H9 (cell line): ENCODE results near the gene PKD1. TPM values are rescaled to one million over a fixed set of nuclear protein-coding genes. Genes with fewer than 3 reads are reported as not detected.

Experiments
- DNase-seq: peaks from one replicate; pipeline ENCODE4 v3.0.0-alpha.2; 2017
- H2AFZ ChIP-seq: one replicate; pipeline ENCODE4 v1.6.1; 2013; ENCODE audit warnings: mild to moderate bottlenecking, low read length, control low read depth, moderate library complexity
- H2AK5ac ChIP-seq: 2 replicates; pipeline ENCODE4 v1.6.1; 2013; ENCODE audit warnings: low read length, control low read depth, mixed read lengths; ENCODE audit not compliant: insufficient read length
- H2BK120ac ChIP-seq: one replicate; pipeline ENCODE4 v1.6.1; 2013; ENCODE audit warnings: low read depth, mild to moderate bottlenecking, low read length, control low read depth, inconsistent platforms; ENCODE audit not compliant: poor library complexity, severe bottlenecking
- H2BK12ac ChIP-seq: 2 replicates; pipeline ENCODE4 v1.6.1; 2013; ENCODE audit warnings: low read length, control low read depth, mixed read lengths, low read depth; ENCODE audit not compliant: insufficient read length
- H2BK15ac ChIP-seq: 2 replicates; pipeline ENCODE4 v1.6.1; 2013; ENCODE audit warnings: low read depth, low read length, control low read depth
- H2BK20ac ChIP-seq: one replicate; pipeline ENCODE4 v1.6.1; 2013; ENCODE audit warnings: low read depth, mild to moderate bottlenecking, low read length, control low read depth, inconsistent platforms; ENCODE audit not compliant: poor library complexity, severe bottlenecking
- H2BK5ac ChIP-seq: 2 replicates; pipeline ENCODE4 v1.6.1; 2013; ENCODE audit warnings: low read length, control low read depth, mixed read lengths; ENCODE audit not compliant: insufficient read length
- H3K14ac ChIP-seq: 2 replicates; pipeline ENCODE4 v1.6.1; 2013; ENCODE audit warnings: low read length, control low read depth; ENCODE audit not compliant: insufficient read depth
- H3K18ac ChIP-seq: 2 replicates; pipeline ENCODE4 v1.6.1; 2013; ENCODE audit warnings: low read depth, mild to moderate bottlenecking, mixed read lengths, low read length, control low read depth; ENCODE audit not compliant: insufficient read length
- H3K23ac ChIP-seq: 2 replicates; pipeline ENCODE4 v1.6.1; 2013; ENCODE audit warnings: low read length, control low read depth, mixed read lengths, low read depth; ENCODE audit not compliant: insufficient read length
- H3K23me2 ChIP-seq: 2 replicates; pipeline ENCODE4 v1.6.1; 2013; ENCODE audit warnings: low read depth, mild to moderate bottlenecking, mixed read lengths, low read length, control low read depth; ENCODE audit not compliant: insufficient read length, poor library complexity, severe bottlenecking
- H3K27ac ChIP-seq: 2 replicates; pipeline ENCODE4 v1.5.1; 2013; ENCODE audit warnings: low read length, control low read depth, mixed read lengths, low read depth; ENCODE audit not compliant: insufficient read length
- H3K27me3 ChIP-seq: 2 replicates; pipeline ENCODE4 v1.6.1; 2013; ENCODE audit warnings: low read length, control low read depth, inconsistent platforms; ENCODE audit not compliant: insufficient read depth
- H3K4ac ChIP-seq: 2 replicates; pipeline ENCODE4 v1.6.1; 2013; ENCODE audit warnings: low read depth, mild to moderate bottlenecking, control low read depth, inconsistent platforms, low read length, moderate library complexity
- H3K4me1 ChIP-seq: 2 replicates; pipeline ENCODE4 v1.6.1; 2013; ENCODE audit warnings: low read length, control low read depth, inconsistent platforms; ENCODE audit not compliant: insufficient read depth
- H3K4me2 ChIP-seq: 2 replicates; pipeline ENCODE4 v1.6.1; 2013; ENCODE audit warnings: low read length, control low read depth, mixed read lengths; ENCODE audit not compliant: insufficient read length, insufficient read depth
- H3K56ac ChIP-seq: 2 replicates; pipeline ENCODE4 v1.6.1; 2013; ENCODE audit warnings: low read depth, mild to moderate bottlenecking, mixed read lengths, low read length, control low read depth; ENCODE audit not compliant: insufficient read length
- H3K79me1 ChIP-seq: 2 replicates; pipeline ENCODE4 v1.6.1; 2013; ENCODE audit warnings: low read depth, mild to moderate bottlenecking, moderate library complexity, low read length, control low read depth, inconsistent platforms; ENCODE audit not compliant: insufficient read depth, poor library complexity, severe bottlenecking
- H3K79me2 ChIP-seq: 2 replicates; pipeline ENCODE4 v1.6.1; 2013; ENCODE audit warnings: low read length, control low read depth, inconsistent platforms; ENCODE audit not compliant: insufficient read depth
- H3K9ac ChIP-seq: 2 replicates; pipeline ENCODE4 v1.6.1; 2013; ENCODE audit warnings: low read length, control low read depth, mixed read lengths; ENCODE audit not compliant: insufficient read length; ENCODE audit errors: extremely low read depth
- H3K9me3 ChIP-seq: one replicate; pipeline ENCODE4 v1.6.1; 2013; ENCODE audit warnings: low read depth, low read length, inconsistent platforms; ENCODE audit not compliant: control insufficient read depth
- H3T11ph ChIP-seq: one replicate; pipeline ENCODE4 v1.6.1; 2013; ENCODE audit warnings: mild to moderate bottlenecking, low read length, control low read depth, inconsistent platforms
- H4K20me1 ChIP-seq: one replicate; pipeline ENCODE4 v1.6.1; 2013; ENCODE audit not compliant: control insufficient read depth, insufficient read length, insufficient read depth
- H4K5ac ChIP-seq: 2 replicates; pipeline ENCODE4 v1.6.1; 2013; ENCODE audit warnings: low read depth, mild to moderate bottlenecking, mixed read lengths, low read length, control low read depth; ENCODE audit not compliant: insufficient read length
- H4K8ac ChIP-seq: replicated peaks from 2 replicates; pipeline ENCODE4 v1.6.1; 2013; ENCODE audit warnings: low read length, control low read depth, mixed read lengths, low read depth; ENCODE audit not compliant: insufficient read length
- H4K91ac ChIP-seq: 2 replicates; pipeline ENCODE4 v1.6.1; 2013; ENCODE audit warnings: low read depth, mild to moderate bottlenecking, moderate library complexity, mixed read lengths, low read length, control low read depth; ENCODE audit not compliant: insufficient read length
- H3K27ac Mint-ChIP-seq, 3 experiments: 2 replicates in 2 of 3; 3 replicates in 1 of 3; pipeline ENCODE4 v1.8.0; 2020 to 2021; ENCODE audit warnings: mixed read lengths in 3 of 3, mild to moderate bottlenecking in 1 of 3, moderate library complexity in 1 of 3
- H3K27me3 Mint-ChIP-seq: 2 replicates; pipeline ENCODE4 v1.8.0; 2021; ENCODE audit warnings: low read depth, mild to moderate bottlenecking, moderate library complexity, mixed read lengths
- H3K36me3 Mint-ChIP-seq, 3 experiments: 2 replicates in 2 of 3; 3 replicates in 1 of 3; pipeline ENCODE4 v1.8.0; 2020 to 2021; ENCODE audit warnings: low read depth in 3 of 3, mixed read lengths in 3 of 3; ENCODE audit not compliant: insufficient read depth in 1 of 3
- H3K4me1 Mint-ChIP-seq, 2 experiments: 2 replicates each; pipeline ENCODE4 v1.8.0; 2020; ENCODE audit warnings: mixed read lengths in 2 of 2
- H3K4me3 Mint-ChIP-seq, 2 experiments: 2 replicates in 1 of 2; 3 replicates in 1 of 2; pipeline ENCODE4 v1.8.0; 2020 to 2021; ENCODE audit warnings: mild to moderate bottlenecking in 2 of 2, mixed read lengths in 2 of 2, moderate library complexity in 1 of 2
- H3K9me3 Mint-ChIP-seq, 2 experiments: 2 replicates in 1 of 2; 3 replicates in 1 of 2; pipeline ENCODE4 v1.8.0; 2020; ENCODE audit warnings: mild to moderate bottlenecking in 2 of 2, mixed read lengths in 2 of 2, moderate library complexity in 1 of 2
- WGBS: extraction: QIAGEN DNeasy Blood & Tissue Kit; methylation state at CpG from one replicate; pipeline ENCODE4 v1.1.7; 2013; ENCODE audit warnings: missing lambda C conversion rate, low lambda C conversion rate, mixed read lengths; ENCODE audit not compliant: insufficient read length; ENCODE audit errors: extremely low coverage; 5-methylcytosine and 5-hydroxymethylcytosine counted together
- total RNA-seq: library from RNA; stranded (reverse); gene quantifications from 2 replicates; pipeline ENCODE4 v1.2.1, GENCODE V29; 2021
- TF ChIP-seq, protein P1 (sequence below): fragments of 200-600 bp; sonication (generic); conservative IDR thresholded peaks from 3 replicates; pipeline ENCODE4 v1.8.0; 2021; ENCODE audit warnings: antibody characterized with exemption, mild to moderate bottlenecking

PKD1 gene
- total RNA-seq, 1 experiment from 2014 or later, result 88.0 TPM

DNA sequence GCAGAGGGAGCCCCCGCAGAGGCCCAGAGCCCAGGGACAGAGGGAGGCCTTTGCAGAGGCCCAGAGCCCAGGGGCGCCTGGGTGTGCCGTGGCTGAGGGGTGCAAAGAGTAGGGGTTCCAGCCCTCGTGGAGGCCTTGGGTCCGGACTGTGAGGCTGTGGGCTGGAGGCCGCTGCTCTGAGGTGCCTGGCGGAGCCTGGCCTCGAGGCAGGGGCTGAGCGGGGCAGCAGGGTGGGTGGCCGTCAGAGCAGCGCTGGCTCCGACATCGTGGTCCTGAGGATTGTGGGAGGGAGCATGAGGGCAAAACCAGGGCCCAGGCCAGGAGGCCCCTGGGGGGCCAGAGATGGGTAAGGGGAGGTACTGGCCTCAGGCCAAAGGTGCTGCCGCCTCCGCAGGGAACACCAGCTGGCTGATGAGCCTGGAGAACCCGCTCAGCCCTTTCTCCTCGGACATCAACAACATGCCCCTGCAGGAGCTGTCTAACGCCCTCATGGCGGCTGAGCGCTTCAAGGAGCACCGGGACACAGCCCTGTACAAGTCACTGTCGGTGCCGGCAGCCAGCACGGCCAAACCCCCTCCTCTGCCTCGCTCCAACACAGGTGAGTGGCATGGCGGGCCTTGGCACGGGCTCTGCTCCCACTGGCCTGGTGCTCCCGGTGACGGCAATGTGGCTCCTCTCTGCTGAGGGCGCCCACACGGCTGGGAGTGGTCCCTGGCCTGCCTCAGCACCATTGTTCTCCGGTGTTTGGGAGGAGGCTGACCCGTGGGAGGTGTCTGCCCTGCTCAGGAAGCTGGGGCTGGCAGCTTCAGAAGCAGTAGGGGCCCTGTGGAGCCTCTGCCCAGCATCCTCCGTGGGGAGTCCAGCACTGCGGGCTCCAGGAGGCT lies 54.3 kb downstream of the PKD1 start:
- TF ChIP-seq, protein P1, sequence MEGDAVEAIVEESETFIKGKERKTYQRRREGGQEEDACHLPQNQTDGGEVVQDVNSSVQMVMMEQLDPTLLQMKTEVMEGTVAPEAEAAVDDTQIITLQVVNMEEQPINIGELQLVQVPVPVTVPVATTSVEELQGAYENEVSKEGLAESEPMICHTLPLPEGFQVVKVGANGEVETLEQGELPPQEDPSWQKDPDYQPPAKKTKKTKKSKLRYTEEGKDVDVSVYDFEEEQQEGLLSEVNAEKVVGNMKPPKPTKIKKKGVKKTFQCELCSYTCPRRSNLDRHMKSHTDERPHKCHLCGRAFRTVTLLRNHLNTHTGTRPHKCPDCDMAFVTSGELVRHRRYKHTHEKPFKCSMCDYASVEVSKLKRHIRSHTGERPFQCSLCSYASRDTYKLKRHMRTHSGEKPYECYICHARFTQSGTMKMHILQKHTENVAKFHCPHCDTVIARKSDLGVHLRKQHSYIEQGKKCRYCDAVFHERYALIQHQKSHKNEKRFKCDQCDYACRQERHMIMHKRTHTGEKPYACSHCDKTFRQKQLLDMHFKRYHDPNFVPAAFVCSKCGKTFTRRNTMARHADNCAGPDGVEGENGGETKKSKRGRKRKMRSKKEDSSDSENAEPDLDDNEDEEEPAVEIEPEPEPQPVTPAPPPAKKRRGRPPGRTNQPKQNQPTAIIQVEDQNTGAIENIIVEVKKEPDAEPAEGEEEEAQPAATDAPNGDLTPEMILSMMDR, result no peak
- H3K27me3 Mint-ChIP-seq, result no peaks in the 10 kb centered on the region
- H2BK15ac ChIP-seq, result no peak overlapping the region

More for the DNA sequence above, 54.3 kb downstream of the PKD1 start:
- H3K79me2 ChIP-seq, result no peaks in the 10 kb centered on the region
- Mint-ChIP-seq H3K36me3 (peaks cover 0 to 17% (median 15%) of the 10 kb centered on the region in 3 experiments; a peak in 5 of 7 replicates), H3K4me3 (no peak overlapping the region), H3K9me3 (no peaks in the 10 kb centered on the region), H3K27ac (no peak overlapping the region), H3K4me1 (no peaks in the 10 kb centered on the region)
- H3K27ac ChIP-seq, result no peak overlapping the region
- no peaks in the 10 kb centered on the region for H4K20me1 ChIP-seq
- H2AK5ac ChIP-seq, result no peak overlapping the region
- no peaks in the 10 kb centered on the region for H3K23me2 ChIP-seq
- no peak overlapping the region for H4K91ac ChIP-seq
- no CpG with 5 or more reads among the region's 35 CpGs for WGBS
- H2AFZ ChIP-seq, result no peak overlapping the region
- H4K8ac ChIP-seq, result no peak overlapping the region
- no peak overlapping the region for H2BK12ac ChIP-seq
- no peaks in the 10 kb centered on the region for H3K4me1 ChIP-seq
- H3K9me3 ChIP-seq, result no peaks in the 10 kb centered on the region
- no peak overlapping the region for H3K23ac ChIP-seq
- no peak overlapping the region for H3K14ac ChIP-seq
- H4K5ac ChIP-seq, result no peak overlapping the region
- H3K79me1 ChIP-seq, result no peaks in the 10 kb centered on the region
- no peak overlapping the region for H3K9ac ChIP-seq
- no peak for DNase-seq
- H3T11ph ChIP-seq, result no peak overlapping the region
- H3K27me3 ChIP-seq, result no peaks in the 10 kb centered on the region
- H2BK120ac ChIP-seq, result no peak overlapping the region
- H2BK5ac ChIP-seq, result no peak overlapping the region
- H3K4me2 ChIP-seq, result no peak overlapping the region
- no peak overlapping the region for H3K18ac ChIP-seq
- H3K4ac ChIP-seq, result no peak overlapping the region
- no peak overlapping the region for H2BK20ac ChIP-seq
- no peak overlapping the region for H3K56ac ChIP-seq
